ENCODE data around the gene PHPT1.
"Not testable (repeated sequence)": the region's sequence is repeated elsewhere in the genome, so short reads cannot be mapped to it uniquely, and the experiment has no call there.

The PHPT1 gene

GRCh38 chr9:136860933-136861873, 12.0 kb downstream of the PHPT1 start:
- DNase-seq (ENCODE audit: low spot score), result no peak

GRCh38 chr9:136861874-136862457, 12.8 kb downstream of the PHPT1 start:
- no peak for DNase-seq (ENCODE audit: low spot score)

- no peak for DNase-seq (ENCODE audit: low spot score)
Observed at GRCh38 chr9:136862849-136863622, 13.8 kb downstream of the PHPT1 start.

GRCh38 chr9:136863623-136864273, 14.5 kb downstream of the PHPT1 start:
- DNase-seq (ENCODE audit: low spot score), result no peak

GRCh38 chr9:136865041-136865767, 16.0 kb downstream of the PHPT1 start:
- no peak for DNase-seq (ENCODE audit: low spot score)

- DNase-seq (ENCODE audit: low spot score), result peak; percentile 23
Observed at GRCh38 chr9:136865768-136866103, 16.5 kb downstream of the PHPT1 start.

- DNase-seq (ENCODE audit: low spot score), result not testable (repeated sequence)
Observed at GRCh38 chr9:136866898-136867421, 17.8 kb downstream of the PHPT1 start.

- no peak for DNase-seq (ENCODE audit: low spot score)
Observed at GRCh38 chr9:136867480-136867879, 18.3 kb downstream of the PHPT1 start.

GRCh38 chr9:136867917-136868316, 18.7 kb downstream of the PHPT1 start:
- DNase-seq (ENCODE audit: low spot score), result no peak

- DNase-seq (ENCODE audit: low spot score), result no peak
Observed at GRCh38 chr9:136868644-136869043, 19.4 kb downstream of the PHPT1 start.

- not testable (repeated sequence) for DNase-seq (ENCODE audit: low spot score)
Observed at GRCh38 chr9:136869611-136870010, 20.4 kb downstream of the PHPT1 start.

GRCh38 chr9:136875155-136875554, 25.9 kb downstream of the PHPT1 start:
- DNase-seq (ENCODE audit: low spot score), result no peak

- DNase-seq (ENCODE audit: low spot score), result no peak
Observed at GRCh38 chr9:136876476-136876875, 27.3 kb downstream of the PHPT1 start.

- no peak for DNase-seq (ENCODE audit: low spot score)
Observed at GRCh38 chr9:136880651-136881050, 31.4 kb downstream of the PHPT1 start.

- peak; percentile 31 for DNase-seq (ENCODE audit: low spot score)
Observed at GRCh38 chr9:136881691-136882108, 32.5 kb downstream of the PHPT1 start.

- peak; percentile 49 for DNase-seq (ENCODE audit: low spot score)
Observed at GRCh38 chr9:136882109-136882946, 33.1 kb downstream of the PHPT1 start.

GRCh38 chr9:136882947-136883283, 33.7 kb downstream of the PHPT1 start:
- not testable (repeated sequence) for DNase-seq (ENCODE audit: low spot score)

GRCh38 chr9:136883670-136884069, 34.5 kb downstream of the PHPT1 start:
- DNase-seq (ENCODE audit: low spot score), result not testable (repeated sequence)

GRCh38 chr9:136885950-136886578, 36.9 kb downstream of the PHPT1 start, which contains the start of gene TRAF2:
TSS of gene TRAF2 (plus strand) at chr9:136886516. CDS start at chr9:136898741, 12,225 bp downstream.
- DNase-seq (ENCODE audit: low spot score), result peak; percentile 100
